ENCODE measurements around the gene SDK1. TPM values are rescaled to one million over a fixed set of nuclear protein-coding genes. Genes with fewer than 3 reads are reported as not detected.

SDK1 gene
- total RNA-seq, 1 donor, result 0.36 TPM

GRCh38 chr7:3345699-3346481 is 44.8 kb downstream of the SDK1 start:
- H3K9me3 ChIP-seq (ENCODE audit: low read depth, low read length), result no peaks in the 10 kb centered on the region
- TF ChIP-seq, protein P1, sequence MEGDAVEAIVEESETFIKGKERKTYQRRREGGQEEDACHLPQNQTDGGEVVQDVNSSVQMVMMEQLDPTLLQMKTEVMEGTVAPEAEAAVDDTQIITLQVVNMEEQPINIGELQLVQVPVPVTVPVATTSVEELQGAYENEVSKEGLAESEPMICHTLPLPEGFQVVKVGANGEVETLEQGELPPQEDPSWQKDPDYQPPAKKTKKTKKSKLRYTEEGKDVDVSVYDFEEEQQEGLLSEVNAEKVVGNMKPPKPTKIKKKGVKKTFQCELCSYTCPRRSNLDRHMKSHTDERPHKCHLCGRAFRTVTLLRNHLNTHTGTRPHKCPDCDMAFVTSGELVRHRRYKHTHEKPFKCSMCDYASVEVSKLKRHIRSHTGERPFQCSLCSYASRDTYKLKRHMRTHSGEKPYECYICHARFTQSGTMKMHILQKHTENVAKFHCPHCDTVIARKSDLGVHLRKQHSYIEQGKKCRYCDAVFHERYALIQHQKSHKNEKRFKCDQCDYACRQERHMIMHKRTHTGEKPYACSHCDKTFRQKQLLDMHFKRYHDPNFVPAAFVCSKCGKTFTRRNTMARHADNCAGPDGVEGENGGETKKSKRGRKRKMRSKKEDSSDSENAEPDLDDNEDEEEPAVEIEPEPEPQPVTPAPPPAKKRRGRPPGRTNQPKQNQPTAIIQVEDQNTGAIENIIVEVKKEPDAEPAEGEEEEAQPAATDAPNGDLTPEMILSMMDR (IDR thresholded peaks at IDR 0.05; ENCODE audit: extremely low read depth, low read depth, low read length), result no peak
- H3K4me1 ChIP-seq (ENCODE audit: insufficient read depth, low read length), result no peaks in the 10 kb centered on the region
- no peak for DNase-seq (ENCODE audit: insufficient read length, low spot score, missing footprints)
- no peak overlapping the region for H2AFZ ChIP-seq (ENCODE audit: low read length)
- H3K36me3 ChIP-seq (ENCODE audit: insufficient read depth, low read length), result no peaks in the 10 kb centered on the region
- H3K27me3 ChIP-seq (ENCODE audit: insufficient read depth, low read length), result no peaks in the 10 kb centered on the region
- H4K20me1 ChIP-seq (ENCODE audit: insufficient read depth, low read length), result no peaks in the 10 kb centered on the region
- no peak overlapping the region for H3K4me2 ChIP-seq (ENCODE audit: insufficient read depth, low read length)
- H3K79me2 ChIP-seq (ENCODE audit: insufficient read depth, low read length), result no peaks in the 10 kb centered on the region
- no peak overlapping the region for H3K27ac ChIP-seq (ENCODE audit: low read depth, low read length)
- H3K4me3 ChIP-seq (ENCODE audit: insufficient read depth, low read length), result no peak overlapping the region

GRCh38 chr7:3349126-3349525 is 48.1 kb downstream of the SDK1 start:
- Histone ChIP-seq H4K20me1 (ENCODE audit: insufficient read depth, low read length) (no peaks in the 10 kb centered on the region), H3K4me2 (ENCODE audit: insufficient read depth, low read length) (no peak overlapping the region), H3K4me3 (ENCODE audit: insufficient read depth, low read length) (no peak overlapping the region), H3K9me3 (ENCODE audit: low read depth, low read length) (no peaks in the 10 kb centered on the region), H3K4me1 (ENCODE audit: insufficient read depth, low read length) (no peaks in the 10 kb centered on the region), H3K27me3 (ENCODE audit: insufficient read depth, low read length) (no peaks in the 10 kb centered on the region), H3K27ac (ENCODE audit: low read depth, low read length) (no peak overlapping the region), H3K36me3 (ENCODE audit: insufficient read depth, low read length) (no peaks in the 10 kb centered on the region), H2AFZ (ENCODE audit: low read length) (no peak overlapping the region), H3K79me2 (ENCODE audit: insufficient read depth, low read length) (no peaks in the 10 kb centered on the region)
- DNase-seq (ENCODE audit: insufficient read length, low spot score, missing footprints), result no peak
- TF ChIP-seq, protein P1 (IDR thresholded peaks at IDR 0.05; ENCODE audit: extremely low read depth, low read depth, low read length), result no peak

- no peak overlapping the region for H3K4me2 ChIP-seq (ENCODE audit: insufficient read depth, low read length)
- H3K36me3 ChIP-seq (ENCODE audit: insufficient read depth, low read length), result no peaks in the 10 kb centered on the region
- no peak overlapping the region for H3K4me3 ChIP-seq (ENCODE audit: insufficient read depth, low read length)
- no peaks in the 10 kb centered on the region for H4K20me1 ChIP-seq (ENCODE audit: insufficient read depth, low read length)
- TF ChIP-seq, protein P1 (IDR thresholded peaks at IDR 0.05; ENCODE audit: extremely low read depth, low read depth, low read length), result no peak
- no peaks in the 10 kb centered on the region for H3K4me1 ChIP-seq (ENCODE audit: insufficient read depth, low read length)
- H3K27ac ChIP-seq (ENCODE audit: low read depth, low read length), result no peak overlapping the region
- no peak overlapping the region for H2AFZ ChIP-seq (ENCODE audit: low read length)
- no peaks in the 10 kb centered on the region for H3K79me2 ChIP-seq (ENCODE audit: insufficient read depth, low read length)
- no peaks in the 10 kb centered on the region for H3K9me3 ChIP-seq (ENCODE audit: low read depth, low read length)
- DNase-seq (ENCODE audit: insufficient read length, low spot score, missing footprints), result no peak
- no peaks in the 10 kb centered on the region for H3K27me3 ChIP-seq (ENCODE audit: insufficient read depth, low read length)
Observed at GRCh38 chr7:3356173-3356572, 55.1 kb downstream of the SDK1 start.

DNA sequence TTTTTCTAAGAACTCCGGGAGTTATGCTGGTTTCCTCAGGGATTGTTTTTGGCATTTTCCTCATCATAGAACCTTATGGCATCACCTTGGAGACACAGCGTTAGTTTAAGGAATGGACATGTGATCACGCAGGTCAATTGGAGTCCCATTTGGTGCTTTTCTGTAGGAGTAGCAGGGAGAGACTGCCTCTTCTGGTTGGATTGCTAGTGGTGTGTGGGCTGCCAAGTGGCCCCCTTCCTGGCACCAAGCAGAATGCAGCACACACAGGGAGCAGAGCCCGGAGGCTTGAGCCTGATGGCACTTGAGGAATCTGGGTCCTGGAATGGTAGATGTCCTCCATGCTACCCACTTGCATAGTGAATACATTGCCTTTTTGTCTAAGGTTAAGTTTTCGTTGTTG is 57.9 kb downstream of the SDK1 start:
- no peak overlapping the region for H2AFZ ChIP-seq (ENCODE audit: low read length)
- TF ChIP-seq, protein P1 (IDR thresholded peaks at IDR 0.05; ENCODE audit: extremely low read depth, low read depth, low read length), result no peak
- H3K79me2 ChIP-seq (ENCODE audit: insufficient read depth, low read length), result no peaks in the 10 kb centered on the region
- DNase-seq (ENCODE audit: insufficient read length, low spot score, missing footprints), result no peak
- no peak overlapping the region for H3K4me2 ChIP-seq (ENCODE audit: insufficient read depth, low read length)
- no peaks in the 10 kb centered on the region for H4K20me1 ChIP-seq (ENCODE audit: insufficient read depth, low read length)
- H3K27ac ChIP-seq (ENCODE audit: low read depth, low read length), result no peak overlapping the region
- H3K4me1 ChIP-seq (ENCODE audit: insufficient read depth, low read length), result no peaks in the 10 kb centered on the region
- H3K9me3 ChIP-seq (ENCODE audit: low read depth, low read length), result no peaks in the 10 kb centered on the region
- no peaks in the 10 kb centered on the region for H3K27me3 ChIP-seq (ENCODE audit: insufficient read depth, low read length)
- H3K36me3 ChIP-seq (ENCODE audit: insufficient read depth, low read length), result no peaks in the 10 kb centered on the region
- no peak overlapping the region for H3K4me3 ChIP-seq (ENCODE audit: insufficient read depth, low read length)

Data from osteoblast (primary cell).